WTC11 (cell line): ENCODE data around the gene PHF11. TPM values are rescaled to one million over a fixed set of nuclear protein-coding genes. Genes with fewer than 3 reads are reported as not detected.

Experiments used
- ATAC-seq: fragments of 200-7000 bp; cut with Tn5 transposase; 2 replicates; pipeline ENCODE4 v1.10.0; 2021; ENCODE audit warnings: mild to moderate bottlenecking, moderate library complexity
- CTCF ChIA-PET: fragments of 300-600 bp; sonication (Branson Sonifier 250); formaldehyde crosslinking; loops from one replicate; lab custom pipeline; 2021; ENCODE audit warnings: antibody characterized with exemption; lab: Charles Lee
- POLR2A ChIA-PET: fragments of 350-600 bp; sonication (Branson Sonifier 250); formaldehyde crosslinking; loops from one replicate; lab custom pipeline; 2021; ENCODE audit warnings: antibody characterized with exemption; lab: Charles Lee
- DNase-seq: peaks from one replicate; pipeline ENCODE4 v3.0.0; 2021; ENCODE audit warnings: low spot score
- H3K27ac Mint-ChIP-seq: 2 replicates; pipeline ENCODE4 v1.8.0; 2021; ENCODE audit warnings: mixed read lengths
- H3K27me3 Mint-ChIP-seq: 2 replicates; pipeline ENCODE4 v1.8.0; 2021; ENCODE audit warnings: low read depth, mild to moderate bottlenecking, moderate library complexity, mixed read lengths
- H3K36me3 Mint-ChIP-seq: 2 replicates; pipeline ENCODE4 v1.8.0; 2021; ENCODE audit warnings: mixed read lengths
- H3K4me1 Mint-ChIP-seq: 2 replicates; pipeline ENCODE4 v1.8.0; 2022; ENCODE audit warnings: mixed read lengths
- H3K4me3 Mint-ChIP-seq: 2 replicates; pipeline ENCODE4 v1.8.0; 2021; ENCODE audit warnings: mild to moderate bottlenecking, moderate library complexity, mixed read lengths
- H3K9me3 Mint-ChIP-seq: 2 replicates; pipeline ENCODE4 v1.8.0; 2021; ENCODE audit warnings: mixed read lengths
- EMX1 ChIP-seq: fragments of 250-450 bp; sonication (Bioruptor Pico); IDR thresholded peaks from 2 replicates; pipeline ENCODE4 v1.8.0; 2021; ENCODE audit warnings: mild to moderate bottlenecking
- IRF2 ChIP-seq: sonication (generic); formaldehyde crosslinking; IDR thresholded peaks from 2 replicates; pipeline ENCODE4 v1.8.0; 2022; ENCODE audit warnings: low read depth, missing genetic modification reagents, borderline replicate concordance
- JAZF1 ChIP-seq: fragments of 250-450 bp; sonication (Bioruptor Pico); IDR thresholded peaks from 2 replicates; pipeline ENCODE4 v1.9.0; 2021; ENCODE audit warnings: moderate library complexity, mild to moderate bottlenecking, inconsistent platforms
- NR1H2 ChIP-seq: sonication (generic); formaldehyde crosslinking; IDR thresholded peaks from 2 replicates; pipeline ENCODE4 v1.9.0; 2021; ENCODE audit warnings: mild to moderate bottlenecking, moderate library complexity, missing genetic modification reagents
- SMAD3 ChIP-seq: sonication (generic); formaldehyde crosslinking; IDR thresholded peaks from 2 replicates; pipeline ENCODE4 v1.8.0; 2022; ENCODE audit warnings: missing genetic modification reagents, mild to moderate bottlenecking, borderline replicate concordance
- TEAD4 ChIP-seq: sonication (generic); formaldehyde crosslinking; IDR thresholded peaks from 2 replicates; pipeline ENCODE4 v1.8.0; 2022; ENCODE audit warnings: mild to moderate bottlenecking, missing genetic modification reagents
- ZNF219 ChIP-seq: sonication (generic); formaldehyde crosslinking; IDR thresholded peaks from 2 replicates; pipeline ENCODE4 v1.8.0; 2023; ENCODE audit warnings: missing genetic modification reagents, mild to moderate bottlenecking, borderline replicate concordance
- ZNF317 ChIP-seq: sonication (generic); formaldehyde crosslinking; IDR thresholded peaks from 2 replicates; pipeline ENCODE4 v1.8.1; 2023; ENCODE audit warnings: low read depth, mild to moderate bottlenecking, moderate library complexity, missing genetic modification reagents, borderline replicate concordance
- ZNF396 ChIP-seq: fragments of 250-450 bp; sonication (Bioruptor Pico); IDR thresholded peaks from 2 replicates; pipeline ENCODE4 v1.8.0; 2021; ENCODE audit warnings: mild to moderate bottlenecking, moderate library complexity, borderline replicate concordance
- total RNA-seq: library from RNA; stranded (reverse); gene quantifications from 3 replicates; pipeline ENCODE4 v1.2.3, GENCODE V29; 2021
- TF ChIP-seq, protein P1 (sequence below): fragments of 250-450 bp; sonication (Bioruptor Pico); IDR thresholded peaks from 2 replicates; pipeline ENCODE4 v2.1.2; 2022; ENCODE audit warnings: mild to moderate bottlenecking, moderate library complexity
- TF ChIP-seq, protein P2 (sequence below): fragments of 200-600 bp; IDR thresholded peaks from 2 replicates; pipeline ENCODE4 v1.8.0; 2022; ENCODE audit warnings: antibody characterized with exemption
- TF ChIP-seq, protein P3 (sequence below): sonication (generic); formaldehyde crosslinking; IDR thresholded peaks from 2 replicates; pipeline ENCODE4 v1.8.1; 2023; ENCODE audit warnings: mild to moderate bottlenecking, missing genetic modification reagents, borderline replicate concordance
- TF ChIP-seq, protein P4 (sequence below): sonication (generic); formaldehyde crosslinking; IDR thresholded peaks from 2 replicates; pipeline ENCODE4 v1.8.1; 2023; ENCODE audit warnings: mild to moderate bottlenecking, missing genetic modification reagents
- TF ChIP-seq, protein P5 (sequence below): fragments of 250-450 bp; sonication (Bioruptor Pico); IDR thresholded peaks from 2 replicates; pipeline ENCODE4 v1.9.0; 2021; ENCODE audit warnings: moderate library complexity, mild to moderate bottlenecking, inconsistent platforms, borderline replicate concordance
- TF ChIP-seq, protein P6 (sequence below): fragments of 250-450 bp; sonication (Bioruptor Pico); IDR thresholded peaks from 2 replicates; pipeline ENCODE4 v1.9.0; 2021; ENCODE audit warnings: mild to moderate bottlenecking

PHF11 gene
- total RNA-seq, 1 experiment from 2014 or later, result 9.3 TPM

DNA sequence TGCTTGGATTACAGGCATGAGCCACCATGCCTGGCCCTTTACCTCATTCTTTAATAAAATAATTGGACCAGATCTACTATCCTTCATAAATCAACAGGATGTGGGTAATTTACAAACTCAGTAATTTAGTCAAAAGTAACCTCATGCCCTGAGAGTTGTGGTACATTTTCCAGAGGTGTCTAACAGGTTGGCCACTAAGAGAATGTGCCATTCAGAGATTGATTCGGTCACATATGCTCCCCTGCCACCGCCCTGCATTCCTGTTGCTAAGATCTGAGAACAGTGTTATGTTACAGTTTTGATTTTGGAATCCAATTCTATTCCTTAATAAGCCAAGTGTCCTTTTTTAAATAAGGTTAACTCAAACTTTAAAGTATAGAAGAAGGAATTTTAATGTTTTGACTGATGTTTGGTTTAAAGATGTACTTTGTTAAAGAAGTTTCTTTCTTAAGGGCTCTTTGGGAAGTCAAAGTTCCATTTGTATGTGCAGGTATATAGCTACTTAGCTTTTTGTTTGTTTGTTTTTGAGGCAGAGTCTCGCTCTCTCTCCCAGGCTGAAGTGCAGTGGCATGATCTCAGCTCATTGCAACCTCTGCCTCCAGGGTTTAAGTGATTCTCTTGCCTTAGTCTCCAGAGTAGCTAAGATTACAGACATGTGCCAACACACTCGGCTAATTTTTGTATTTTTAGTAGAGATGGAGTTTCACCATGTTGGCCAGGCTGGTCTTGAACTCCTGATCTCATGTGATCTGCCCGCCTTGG is 29.2 kb downstream of the PHF11 start (continued):
- TF ChIP-seq, protein P1, sequence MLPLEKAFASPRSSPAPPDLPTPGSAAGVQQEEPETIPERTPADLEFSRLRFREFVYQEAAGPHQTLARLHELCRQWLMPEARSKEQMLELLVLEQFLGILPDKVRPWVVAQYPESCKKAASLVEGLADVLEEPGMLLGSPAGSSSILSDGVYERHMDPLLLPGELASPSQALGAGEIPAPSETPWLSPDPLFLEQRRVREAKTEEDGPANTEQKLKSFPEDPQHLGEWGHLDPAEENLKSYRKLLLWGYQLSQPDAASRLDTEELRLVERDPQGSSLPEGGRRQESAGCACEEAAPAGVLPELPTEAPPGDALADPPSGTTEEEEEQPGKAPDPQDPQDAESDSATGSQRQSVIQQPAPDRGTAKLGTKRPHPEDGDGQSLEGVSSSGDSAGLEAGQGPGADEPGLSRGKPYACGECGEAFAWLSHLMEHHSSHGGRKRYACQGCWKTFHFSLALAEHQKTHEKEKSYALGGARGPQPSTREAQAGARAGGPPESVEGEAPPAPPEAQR, result no peak
- TF ChIP-seq JAZF1 (CRISPR knock-in tag), result no peak
- TF ChIP-seq EMX1 (CRISPR knock-in tag), result no peak
- TF ChIP-seq, protein P2, sequence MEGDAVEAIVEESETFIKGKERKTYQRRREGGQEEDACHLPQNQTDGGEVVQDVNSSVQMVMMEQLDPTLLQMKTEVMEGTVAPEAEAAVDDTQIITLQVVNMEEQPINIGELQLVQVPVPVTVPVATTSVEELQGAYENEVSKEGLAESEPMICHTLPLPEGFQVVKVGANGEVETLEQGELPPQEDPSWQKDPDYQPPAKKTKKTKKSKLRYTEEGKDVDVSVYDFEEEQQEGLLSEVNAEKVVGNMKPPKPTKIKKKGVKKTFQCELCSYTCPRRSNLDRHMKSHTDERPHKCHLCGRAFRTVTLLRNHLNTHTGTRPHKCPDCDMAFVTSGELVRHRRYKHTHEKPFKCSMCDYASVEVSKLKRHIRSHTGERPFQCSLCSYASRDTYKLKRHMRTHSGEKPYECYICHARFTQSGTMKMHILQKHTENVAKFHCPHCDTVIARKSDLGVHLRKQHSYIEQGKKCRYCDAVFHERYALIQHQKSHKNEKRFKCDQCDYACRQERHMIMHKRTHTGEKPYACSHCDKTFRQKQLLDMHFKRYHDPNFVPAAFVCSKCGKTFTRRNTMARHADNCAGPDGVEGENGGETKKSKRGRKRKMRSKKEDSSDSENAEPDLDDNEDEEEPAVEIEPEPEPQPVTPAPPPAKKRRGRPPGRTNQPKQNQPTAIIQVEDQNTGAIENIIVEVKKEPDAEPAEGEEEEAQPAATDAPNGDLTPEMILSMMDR, result no peak
- no peak for TF ChIP-seq TEAD4
- TF ChIP-seq ZNF317 (CRISPR knock-in tag), result no peak
- TF ChIP-seq, protein P3, sequence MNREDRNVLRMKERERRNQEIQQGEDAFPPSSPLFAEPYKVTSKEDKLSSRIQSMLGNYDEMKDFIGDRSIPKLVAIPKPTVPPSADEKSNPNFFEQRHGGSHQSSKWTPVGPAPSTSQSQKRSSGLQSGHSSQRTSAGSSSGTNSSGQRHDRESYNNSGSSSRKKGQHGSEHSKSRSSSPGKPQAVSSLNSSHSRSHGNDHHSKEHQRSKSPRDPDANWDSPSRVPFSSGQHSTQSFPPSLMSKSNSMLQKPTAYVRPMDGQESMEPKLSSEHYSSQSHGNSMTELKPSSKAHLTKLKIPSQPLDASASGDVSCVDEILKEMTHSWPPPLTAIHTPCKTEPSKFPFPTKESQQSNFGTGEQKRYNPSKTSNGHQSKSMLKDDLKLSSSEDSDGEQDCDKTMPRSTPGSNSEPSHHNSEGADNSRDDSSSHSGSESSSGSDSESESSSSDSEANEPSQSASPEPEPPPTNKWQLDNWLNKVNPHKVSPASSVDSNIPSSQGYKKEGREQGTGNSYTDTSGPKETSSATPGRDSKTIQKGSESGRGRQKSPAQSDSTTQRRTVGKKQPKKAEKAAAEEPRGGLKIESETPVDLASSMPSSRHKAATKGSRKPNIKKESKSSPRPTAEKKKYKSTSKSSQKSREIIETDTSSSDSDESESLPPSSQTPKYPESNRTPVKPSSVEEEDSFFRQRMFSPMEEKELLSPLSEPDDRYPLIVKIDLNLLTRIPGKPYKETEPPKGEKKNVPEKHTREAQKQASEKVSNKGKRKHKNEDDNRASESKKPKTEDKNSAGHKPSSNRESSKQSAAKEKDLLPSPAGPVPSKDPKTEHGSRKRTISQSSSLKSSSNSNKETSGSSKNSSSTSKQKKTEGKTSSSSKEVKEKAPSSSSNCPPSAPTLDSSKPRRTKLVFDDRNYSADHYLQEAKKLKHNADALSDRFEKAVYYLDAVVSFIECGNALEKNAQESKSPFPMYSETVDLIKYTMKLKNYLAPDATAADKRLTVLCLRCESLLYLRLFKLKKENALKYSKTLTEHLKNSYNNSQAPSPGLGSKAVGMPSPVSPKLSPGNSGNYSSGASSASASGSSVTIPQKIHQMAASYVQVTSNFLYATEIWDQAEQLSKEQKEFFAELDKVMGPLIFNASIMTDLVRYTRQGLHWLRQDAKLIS (CRISPR knock-in tag), result no peak
- TF ChIP-seq, protein P4, sequence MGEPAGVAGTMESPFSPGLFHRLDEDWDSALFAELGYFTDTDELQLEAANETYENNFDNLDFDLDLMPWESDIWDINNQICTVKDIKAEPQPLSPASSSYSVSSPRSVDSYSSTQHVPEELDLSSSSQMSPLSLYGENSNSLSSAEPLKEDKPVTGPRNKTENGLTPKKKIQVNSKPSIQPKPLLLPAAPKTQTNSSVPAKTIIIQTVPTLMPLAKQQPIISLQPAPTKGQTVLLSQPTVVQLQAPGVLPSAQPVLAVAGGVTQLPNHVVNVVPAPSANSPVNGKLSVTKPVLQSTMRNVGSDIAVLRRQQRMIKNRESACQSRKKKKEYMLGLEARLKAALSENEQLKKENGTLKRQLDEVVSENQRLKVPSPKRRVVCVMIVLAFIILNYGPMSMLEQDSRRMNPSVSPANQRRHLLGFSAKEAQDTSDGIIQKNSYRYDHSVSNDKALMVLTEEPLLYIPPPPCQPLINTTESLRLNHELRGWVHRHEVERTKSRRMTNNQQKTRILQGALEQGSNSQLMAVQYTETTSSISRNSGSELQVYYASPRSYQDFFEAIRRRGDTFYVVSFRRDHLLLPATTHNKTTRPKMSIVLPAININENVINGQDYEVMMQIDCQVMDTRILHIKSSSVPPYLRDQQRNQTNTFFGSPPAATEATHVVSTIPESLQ, result no peak
- TF ChIP-seq ZNF219 (CRISPR knock-in tag), result no peak
- TF ChIP-seq NR1H2, result no peak
- no peak for TF ChIP-seq IRF2

DNA sequence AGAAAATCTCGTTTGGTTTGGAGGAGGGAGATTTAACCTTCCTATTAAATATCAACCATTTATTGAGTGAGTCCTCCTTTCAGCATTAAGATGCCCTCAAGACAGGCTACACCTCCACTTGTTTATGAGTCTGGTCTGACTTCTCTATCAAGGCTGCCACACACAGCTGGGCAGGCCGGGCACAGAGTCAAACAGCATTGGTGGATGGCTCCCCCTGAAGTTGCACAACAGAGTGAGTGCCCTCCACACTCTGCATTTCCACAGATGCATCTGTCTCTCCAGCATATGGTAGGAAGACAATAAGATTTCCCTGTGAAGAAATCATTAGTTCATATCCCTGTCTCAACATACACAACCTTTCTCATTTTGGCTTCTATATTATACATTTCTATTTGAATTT is 31.4 kb downstream of the PHF11 start:
- no peak overlapping the region for H3K27ac Mint-ChIP-seq
- ChIA-PET POLR2A (no interaction called here), CTCF (no interaction called here)
- H3K4me3 Mint-ChIP-seq, result no peak overlapping the region
- H3K4me1 Mint-ChIP-seq, result no peaks in the 10 kb centered on the region
- no peak for TF ChIP-seq SMAD3 (CRISPR knock-in tag)
- TF ChIP-seq ZNF396 (CRISPR knock-in tag), result no peak
- TF ChIP-seq, protein P5, sequence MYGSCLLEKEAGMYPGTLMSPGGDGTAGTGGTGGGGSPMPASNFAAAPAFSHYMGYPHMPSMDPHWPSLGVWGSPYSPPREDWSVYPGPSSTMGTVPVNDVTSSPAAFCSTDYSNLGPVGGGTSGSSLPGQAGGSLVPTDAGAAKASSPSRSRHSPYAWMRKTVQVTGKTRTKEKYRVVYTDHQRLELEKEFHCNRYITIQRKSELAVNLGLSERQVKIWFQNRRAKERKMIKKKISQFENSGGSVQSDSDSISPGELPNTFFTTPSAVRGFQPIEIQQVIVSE (CRISPR knock-in tag), result no peak
- TF ChIP-seq, protein P6, sequence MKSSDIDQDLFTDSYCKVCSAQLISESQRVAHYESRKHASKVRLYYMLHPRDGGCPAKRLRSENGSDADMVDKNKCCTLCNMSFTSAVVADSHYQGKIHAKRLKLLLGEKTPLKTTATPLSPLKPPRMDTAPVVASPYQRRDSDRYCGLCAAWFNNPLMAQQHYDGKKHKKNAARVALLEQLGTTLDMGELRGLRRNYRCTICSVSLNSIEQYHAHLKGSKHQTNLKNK (CRISPR knock-in tag), result no peak
- H3K27me3 Mint-ChIP-seq, result no peaks in the 10 kb centered on the region
- ATAC-seq (no peak), DNase-seq (no peak)
- H3K36me3 Mint-ChIP-seq, result peaks cover 4% of the 10 kb centered on the region; the same call in 1 of the 2 replicates
- no peaks in the 10 kb centered on the region for H3K9me3 Mint-ChIP-seq
